Colonic mucosa (tissue), 4 donors: ENCODE data around the gene NDUFC2. TPM values are rescaled to one million over a fixed set of nuclear protein-coding genes. Genes with fewer than 3 reads are reported as not detected.

Experiments
- DNase-seq: peaks from one replicate; pipeline ENCODE4 v3.0.0-alpha.2; 2020
- H3K27ac ChIP-seq: fragments of 200-600 bp; one replicate; pipeline ENCODE4 v1.8.0; 2021
- H3K27me3 ChIP-seq: fragments of 200-600 bp; one replicate; pipeline ENCODE4 v1.8.0; 2021
- H3K36me3 ChIP-seq: fragments of 200-600 bp; one replicate; pipeline ENCODE4 v1.8.0; 2021
- H3K4me1 ChIP-seq: fragments of 200-600 bp; one replicate; pipeline ENCODE4 v1.8.0; 2021; ENCODE audit warnings: mild to moderate bottlenecking
- H3K4me3 ChIP-seq: fragments of 200-600 bp; one replicate; pipeline ENCODE4 v1.8.0; 2021
- H3K9ac ChIP-seq, 2 donors: one replicate each; pipeline ENCODE4 v1.7.0; 2013; ENCODE audit warnings: control low read depth in 2 of 2, low read depth in 2 of 2, low read length in 2 of 2
- H3K9me3 ChIP-seq: fragments of 200-600 bp; one replicate; pipeline ENCODE4 v1.8.0; 2021
- intact Hi-C: fragments of 100-400 bp; cut with DNase I; formaldehyde crosslinking; loops from one replicate; pipeline ENCODE4 v1.14.1; 2022
- total RNA-seq, 2 donors: library from RNA; stranded (reverse); fragmentation: NEBNext Ultra II Directional in 1 of 2; extraction: Animal tissue kit (Norgen Biotek cat#: 25700) in 1 of 2; gene quantifications; one replicate each; pipeline ENCODE4 v1.2.1, GENCODE V29; 2021
- TF ChIP-seq, protein P1 (sequence below): fragments of 200-600 bp; IDR thresholded peaks from one replicate; pipeline ENCODE4 v1.8.0; 2022; ENCODE audit warnings: antibody characterized with exemption, mild to moderate bottlenecking
- donor health status: healthy.
- donor health status: DM: no; HTN: no; CAD: no.
- donor health status: DM: no; HTN: no; CAD: no.

NDUFC2 gene
- total RNA-seq, 2 donors from 2014 or later: 226 to 288 TPM

DNA sequence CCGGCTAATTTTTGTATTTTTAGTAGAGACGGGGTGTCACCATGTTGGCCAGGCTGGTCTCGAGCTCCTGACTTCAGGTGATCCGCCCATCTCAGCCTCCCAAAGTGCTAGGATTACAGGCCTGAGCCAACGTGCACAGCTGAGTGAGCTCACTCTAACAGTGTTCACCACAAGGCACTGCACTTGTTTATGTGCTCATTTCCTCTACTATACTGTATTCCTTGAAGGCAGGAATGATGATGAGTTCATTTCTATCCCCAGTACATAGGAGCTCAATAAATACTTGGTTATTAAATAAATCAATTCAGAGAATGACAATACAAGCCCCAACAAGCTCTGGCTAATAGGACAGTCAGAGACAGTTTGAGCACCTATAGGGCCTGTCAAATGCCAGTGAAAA lies 30.7 kb upstream of the NDUFC2 start:
- Histone ChIP-seq H3K4me3 (no peak overlapping the region), H3K36me3 (no peaks in the 10 kb centered on the region), H3K4me1 (no peaks in the 10 kb centered on the region), H3K27me3 (no peaks in the 10 kb centered on the region), H3K9me3 (no peaks in the 10 kb centered on the region), H3K9ac (no peak overlapping the region), H3K27ac (no peak overlapping the region)
- intact Hi-C loops: no loop called here
- TF ChIP-seq, protein P1, sequence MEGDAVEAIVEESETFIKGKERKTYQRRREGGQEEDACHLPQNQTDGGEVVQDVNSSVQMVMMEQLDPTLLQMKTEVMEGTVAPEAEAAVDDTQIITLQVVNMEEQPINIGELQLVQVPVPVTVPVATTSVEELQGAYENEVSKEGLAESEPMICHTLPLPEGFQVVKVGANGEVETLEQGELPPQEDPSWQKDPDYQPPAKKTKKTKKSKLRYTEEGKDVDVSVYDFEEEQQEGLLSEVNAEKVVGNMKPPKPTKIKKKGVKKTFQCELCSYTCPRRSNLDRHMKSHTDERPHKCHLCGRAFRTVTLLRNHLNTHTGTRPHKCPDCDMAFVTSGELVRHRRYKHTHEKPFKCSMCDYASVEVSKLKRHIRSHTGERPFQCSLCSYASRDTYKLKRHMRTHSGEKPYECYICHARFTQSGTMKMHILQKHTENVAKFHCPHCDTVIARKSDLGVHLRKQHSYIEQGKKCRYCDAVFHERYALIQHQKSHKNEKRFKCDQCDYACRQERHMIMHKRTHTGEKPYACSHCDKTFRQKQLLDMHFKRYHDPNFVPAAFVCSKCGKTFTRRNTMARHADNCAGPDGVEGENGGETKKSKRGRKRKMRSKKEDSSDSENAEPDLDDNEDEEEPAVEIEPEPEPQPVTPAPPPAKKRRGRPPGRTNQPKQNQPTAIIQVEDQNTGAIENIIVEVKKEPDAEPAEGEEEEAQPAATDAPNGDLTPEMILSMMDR: no peak
- no peak for DNase-seq

DNA sequence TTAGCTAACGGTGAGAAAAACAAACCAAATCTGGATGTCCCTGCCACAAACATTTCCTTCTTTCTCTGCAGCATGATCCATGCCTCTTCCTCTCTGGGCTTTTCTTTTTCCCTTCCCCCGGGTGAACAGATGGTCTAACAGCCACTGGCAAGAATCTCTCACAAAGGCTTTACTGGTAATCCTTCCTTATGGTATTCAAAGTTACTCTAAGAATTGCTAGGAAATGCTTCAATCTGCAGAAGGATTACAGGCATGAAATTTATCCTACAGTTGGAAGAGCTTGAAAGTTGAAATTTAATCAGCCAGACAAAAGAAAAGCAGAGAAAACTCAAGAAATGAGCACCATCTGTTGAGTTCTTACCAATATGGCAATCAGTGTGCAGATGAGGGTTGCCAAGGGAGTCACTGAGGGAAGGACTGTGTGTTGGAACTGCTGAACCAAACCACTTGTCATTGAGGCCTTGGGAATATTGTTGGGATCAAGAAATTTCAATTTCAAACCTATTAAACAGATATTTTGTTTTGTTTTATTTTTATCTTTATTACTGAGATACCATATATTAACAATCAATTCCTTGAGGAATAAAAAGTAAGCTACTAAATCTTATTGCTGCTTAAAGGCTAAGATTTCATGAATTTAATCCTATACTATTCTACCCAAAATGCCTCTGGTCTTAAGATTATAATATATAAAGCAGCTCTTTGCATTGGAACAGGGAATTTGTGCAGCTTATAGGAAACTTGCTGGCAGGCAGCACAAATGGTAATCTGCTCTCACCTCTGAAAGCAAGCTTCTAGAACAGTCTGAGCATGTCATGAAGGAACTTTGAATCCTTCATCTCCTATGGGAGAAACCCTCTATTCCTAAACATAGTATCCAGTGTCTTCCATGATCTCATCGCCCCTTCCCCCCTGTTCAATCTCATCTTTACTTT lies 29.7 kb upstream of the NDUFC2 start:
- Histone ChIP-seq H3K27me3 (no peaks in the 10 kb centered on the region), H3K9me3 (no peaks in the 10 kb centered on the region), H3K9ac (no peak overlapping the region), H3K36me3 (no peaks in the 10 kb centered on the region), H3K27ac (no peak overlapping the region), H3K4me3 (no peak overlapping the region), H3K4me1 (no peaks in the 10 kb centered on the region)
- intact Hi-C loops: no loop called here
- DNase-seq: no peak
- TF ChIP-seq, protein P1: no peak

DNA sequence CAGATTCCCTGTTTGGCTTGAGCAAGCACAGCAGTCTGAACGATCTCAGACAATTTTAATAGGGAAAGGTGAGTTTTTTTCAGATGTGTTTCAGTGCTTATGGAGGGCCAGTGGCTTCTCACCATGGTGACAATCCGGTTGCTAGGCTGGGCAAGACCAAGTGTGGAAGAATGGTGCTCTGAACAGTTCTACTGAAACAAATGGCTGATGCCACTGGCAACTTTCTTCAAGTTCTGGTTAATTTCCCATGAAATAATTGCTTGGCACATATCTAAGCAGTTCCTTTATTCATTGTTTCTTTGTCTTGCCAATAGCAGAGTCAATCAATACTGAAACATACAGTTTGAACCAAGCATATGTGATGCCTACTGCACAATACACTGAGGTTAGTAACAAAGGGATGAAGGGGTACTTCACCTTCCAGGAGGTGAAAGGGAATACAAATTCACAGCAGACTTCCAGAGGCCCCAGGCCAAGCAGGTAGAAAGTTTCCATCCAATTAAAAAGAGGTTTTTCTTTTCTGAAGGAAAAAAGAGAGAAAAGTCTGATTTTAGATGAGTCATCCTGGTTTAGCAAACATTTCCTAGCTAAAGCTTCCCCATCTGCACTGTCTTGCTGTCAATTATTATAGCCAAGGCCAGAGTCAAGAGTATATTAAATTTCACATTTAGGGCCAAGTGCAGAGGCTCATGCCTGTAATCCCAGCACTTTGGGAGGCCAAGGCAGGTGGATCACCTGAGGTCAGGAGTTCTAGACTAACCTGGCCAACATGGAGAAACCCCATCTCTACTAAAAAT lies 21.2 kb upstream of the NDUFC2 start:
- no peak overlapping the region for H3K27ac ChIP-seq
- H3K36me3 ChIP-seq: no peaks in the 10 kb centered on the region
- no peak for DNase-seq
- no peak overlapping the region for H3K4me3 ChIP-seq
- intact Hi-C loops: no loop called here
- no peaks in the 10 kb centered on the region for H3K27me3 ChIP-seq
- no peaks in the 10 kb centered on the region for H3K9me3 ChIP-seq
- no peak overlapping the region for H3K9ac ChIP-seq
- TF ChIP-seq, protein P1: no peak
- H3K4me1 ChIP-seq: no peaks in the 10 kb centered on the region

DNA sequence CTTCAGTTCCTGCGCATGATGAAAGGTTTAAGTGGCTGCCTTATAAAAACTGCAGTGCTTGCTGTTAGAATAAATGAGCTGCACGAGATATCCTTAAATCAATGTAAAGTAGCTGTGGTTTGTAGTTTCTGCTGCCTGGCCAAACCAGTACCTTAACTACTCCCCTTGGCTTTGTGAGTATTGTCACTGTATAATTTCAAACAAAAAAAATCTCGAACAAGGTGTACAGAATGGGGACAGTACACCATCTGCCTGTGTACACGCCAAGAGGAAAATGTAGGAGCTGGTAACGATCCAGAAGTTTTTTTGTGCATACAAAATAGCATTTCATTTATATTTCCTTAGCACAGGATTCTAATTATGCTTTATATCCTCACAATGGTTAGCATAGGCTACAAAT lies 20.6 kb upstream of the NDUFC2 start:
- H3K36me3 ChIP-seq: no peaks in the 10 kb centered on the region
- no peak overlapping the region for H3K9ac ChIP-seq
- H3K4me3 ChIP-seq: no peak overlapping the region
- H3K27ac ChIP-seq: no peak overlapping the region
- intact Hi-C loops: no loop called here
- H3K4me1 ChIP-seq: no peaks in the 10 kb centered on the region
- TF ChIP-seq, protein P1: no peak
- H3K27me3 ChIP-seq: no peaks in the 10 kb centered on the region
- H3K9me3 ChIP-seq: no peaks in the 10 kb centered on the region
- no peak for DNase-seq

DNA sequence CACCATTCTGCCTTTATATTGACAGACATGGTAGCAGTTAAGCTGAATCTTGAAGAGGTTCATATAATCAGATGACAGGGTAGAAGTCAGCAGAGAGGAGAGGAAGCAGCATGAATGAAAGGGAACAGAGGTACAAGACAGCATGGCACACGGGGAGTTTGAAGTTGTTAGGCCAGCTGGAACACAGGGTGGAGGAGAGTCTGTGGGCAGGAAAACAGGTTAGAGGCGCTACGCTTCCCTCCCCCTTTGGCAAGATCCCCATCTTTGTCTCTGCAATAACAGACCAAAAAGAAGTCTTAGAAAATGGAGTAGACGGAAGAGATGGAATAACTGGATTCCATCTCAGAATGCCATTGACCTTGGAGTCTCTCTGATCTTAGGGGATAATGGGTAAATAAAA lies 20.0 kb upstream of the NDUFC2 start:
- intact Hi-C loops: no loop called here
- Histone ChIP-seq H3K4me3 (no peak overlapping the region), H3K36me3 (no peaks in the 10 kb centered on the region), H3K9ac (no peak overlapping the region), H3K27ac (no peak overlapping the region), H3K27me3 (no peaks in the 10 kb centered on the region), H3K4me1 (no peaks in the 10 kb centered on the region), H3K9me3 (no peaks in the 10 kb centered on the region)
- no peak for DNase-seq
- TF ChIP-seq, protein P1: no peak
